ENCODE measurements around the gene OR10G2.

The OR10G2 gene, protein sequence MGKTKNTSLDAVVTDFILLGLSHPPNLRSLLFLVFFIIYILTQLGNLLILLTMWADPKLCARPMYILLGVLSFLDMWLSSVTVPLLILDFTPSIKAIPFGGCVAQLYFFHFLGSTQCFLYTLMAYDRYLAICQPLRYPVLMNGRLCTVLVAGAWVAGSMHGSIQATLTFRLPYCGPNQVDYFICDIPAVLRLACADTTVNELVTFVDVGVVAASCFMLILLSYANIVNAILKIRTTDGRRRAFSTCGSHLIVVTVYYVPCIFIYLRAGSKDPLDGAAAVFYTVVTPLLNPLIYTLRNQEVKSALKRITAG

DNA sequence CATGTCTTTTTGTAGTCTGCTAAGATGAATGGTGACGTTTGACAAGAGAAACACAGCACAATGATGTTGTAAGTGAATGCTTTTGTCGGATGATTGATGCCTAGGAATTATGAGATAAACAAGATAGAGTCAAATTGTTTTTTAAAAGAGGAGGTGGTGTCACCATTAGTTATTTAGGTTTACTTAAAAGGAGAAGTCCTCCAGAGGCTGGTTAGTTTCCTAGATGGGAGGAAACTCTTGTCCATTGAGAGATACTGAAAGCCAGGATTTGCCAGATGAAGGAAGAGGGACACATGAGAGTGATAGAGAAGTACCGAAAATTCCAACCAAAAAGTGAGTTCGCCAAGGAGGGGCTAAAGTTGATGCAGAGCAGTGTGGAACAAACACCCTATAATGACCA lies at the start of gene OR10G2:
OR10G2 (minus strand) TSS at position 101 of the 400 bp plus-strand sequence; CDS start at position 3, 98 bp downstream.
- TF ChIP-seq, protein P1, sequence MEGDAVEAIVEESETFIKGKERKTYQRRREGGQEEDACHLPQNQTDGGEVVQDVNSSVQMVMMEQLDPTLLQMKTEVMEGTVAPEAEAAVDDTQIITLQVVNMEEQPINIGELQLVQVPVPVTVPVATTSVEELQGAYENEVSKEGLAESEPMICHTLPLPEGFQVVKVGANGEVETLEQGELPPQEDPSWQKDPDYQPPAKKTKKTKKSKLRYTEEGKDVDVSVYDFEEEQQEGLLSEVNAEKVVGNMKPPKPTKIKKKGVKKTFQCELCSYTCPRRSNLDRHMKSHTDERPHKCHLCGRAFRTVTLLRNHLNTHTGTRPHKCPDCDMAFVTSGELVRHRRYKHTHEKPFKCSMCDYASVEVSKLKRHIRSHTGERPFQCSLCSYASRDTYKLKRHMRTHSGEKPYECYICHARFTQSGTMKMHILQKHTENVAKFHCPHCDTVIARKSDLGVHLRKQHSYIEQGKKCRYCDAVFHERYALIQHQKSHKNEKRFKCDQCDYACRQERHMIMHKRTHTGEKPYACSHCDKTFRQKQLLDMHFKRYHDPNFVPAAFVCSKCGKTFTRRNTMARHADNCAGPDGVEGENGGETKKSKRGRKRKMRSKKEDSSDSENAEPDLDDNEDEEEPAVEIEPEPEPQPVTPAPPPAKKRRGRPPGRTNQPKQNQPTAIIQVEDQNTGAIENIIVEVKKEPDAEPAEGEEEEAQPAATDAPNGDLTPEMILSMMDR (IDR thresholded peaks at IDR 0.05; ENCODE audit: control insufficient read depth, insufficient read depth, low read depth, low read length, missing control alignments) = no peak
- no peak for DNase-seq (ENCODE audit: low read depth)
- no peak within 1 kb of the TSS for H3K4me3 ChIP-seq (ENCODE audit: control insufficient read depth, low read depth, low read length)

DNA sequence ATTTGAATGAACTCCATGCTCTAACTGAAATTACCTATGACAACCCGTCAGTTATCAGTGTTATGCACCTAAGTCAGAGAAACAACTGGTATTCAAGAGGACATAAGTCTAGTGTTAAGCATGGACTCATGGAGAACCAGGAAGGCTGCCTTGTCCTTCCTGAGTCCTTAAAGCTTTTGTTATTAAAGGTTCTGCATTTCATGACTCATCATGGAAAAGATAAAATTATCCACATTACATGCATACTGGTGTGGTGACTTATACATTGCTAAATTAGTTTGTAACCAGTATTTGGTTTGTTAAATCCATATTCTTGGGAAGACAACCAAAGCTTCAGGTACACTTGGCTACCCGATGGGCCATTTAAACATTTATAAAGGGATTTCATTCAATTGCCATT lies 45.3 kb upstream of the OR10G2 start:
- TF ChIP-seq, protein P1 (IDR thresholded peaks at IDR 0.05; ENCODE audit: control insufficient read depth, insufficient read depth, low read depth, low read length, missing control alignments) = no peak
- DNase-seq (ENCODE audit: low read depth) = no peak

DNA sequence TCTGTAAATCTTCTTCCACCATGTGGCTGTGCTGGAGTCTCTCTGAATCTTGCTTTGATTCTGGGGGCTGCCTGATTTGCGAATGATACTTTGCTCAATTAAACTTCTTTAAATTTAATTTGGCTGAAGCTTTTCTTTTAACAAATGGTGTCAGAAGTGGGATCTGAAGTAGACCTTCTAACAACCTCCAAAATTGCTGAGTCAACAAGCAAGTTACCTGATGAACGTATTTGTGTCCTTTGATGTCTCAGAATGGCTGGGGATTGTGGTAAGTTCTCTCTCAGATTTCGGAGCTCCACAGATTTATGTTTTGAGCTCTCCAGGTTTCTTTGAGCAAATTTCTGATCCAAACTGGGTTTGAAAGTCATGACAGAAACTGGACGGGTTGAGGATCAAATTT lies 40.8 kb upstream of the OR10G2 start:
- H3K4me3 ChIP-seq (ENCODE audit: control insufficient read depth, low read depth, low read length) = no peak overlapping the region
- DNase-seq (ENCODE audit: low read depth) = no peak
- TF ChIP-seq, protein P1 (IDR thresholded peaks at IDR 0.05; ENCODE audit: control insufficient read depth, insufficient read depth, low read depth, low read length, missing control alignments) = no peak

More for the DNA sequence above, 45.3 kb upstream of the OR10G2 start:
- H3K4me3 ChIP-seq (ENCODE audit: control insufficient read depth, low read depth, low read length) = no peak overlapping the region

DNA sequence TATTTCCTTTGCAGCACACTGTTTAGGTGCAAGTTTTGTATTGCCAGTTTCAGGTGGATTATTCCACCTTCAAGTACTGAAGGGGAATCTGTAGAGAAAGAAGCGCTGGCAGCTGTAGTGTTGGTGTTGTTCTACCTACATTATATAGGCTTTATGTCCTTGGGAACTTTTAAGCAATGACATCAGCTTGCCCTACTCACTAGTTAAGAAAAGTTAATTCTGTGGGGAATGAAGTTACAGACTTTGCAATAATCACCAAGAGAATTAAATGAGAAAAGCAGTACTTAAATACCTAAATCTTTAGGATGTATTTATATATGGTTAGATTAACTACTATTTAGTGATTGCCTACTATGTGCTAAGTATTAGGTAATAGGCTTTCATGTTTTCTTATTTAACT lies 39.0 kb upstream of the OR10G2 start, which contains the start of gene OR4E1:
OR4E1 (minus strand) TSS at position 101 of the 400 bp plus-strand sequence. CDS start 2,883 bp downstream, outside the sequence.
- TF ChIP-seq, protein P1 (IDR thresholded peaks at IDR 0.05; ENCODE audit: control insufficient read depth, insufficient read depth, low read depth, low read length, missing control alignments) = no peak
- DNase-seq (ENCODE audit: low read depth) = no peak
- no peak within 1 kb of the TSS for H3K4me3 ChIP-seq (ENCODE audit: control insufficient read depth, low read depth, low read length)

DNA sequence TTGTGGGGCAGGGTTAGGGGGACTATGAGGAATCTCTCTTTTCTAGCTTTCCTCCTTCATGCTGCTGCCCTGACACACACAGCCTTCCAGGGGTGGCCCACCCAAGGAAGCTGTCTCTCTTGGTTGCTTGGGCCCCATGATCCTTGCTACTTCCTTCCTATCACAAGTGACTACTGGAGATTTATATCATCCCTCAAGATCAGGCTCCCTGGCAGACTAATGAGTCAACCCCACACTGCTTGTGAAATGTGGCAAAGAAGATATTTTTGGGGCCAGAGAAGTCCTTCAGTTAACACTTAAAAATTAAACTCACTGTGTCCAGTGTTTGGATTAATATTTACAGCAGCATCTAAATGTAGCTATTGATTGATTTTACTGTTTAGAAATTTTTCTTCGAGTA lies 37.4 kb upstream of the OR10G2 start:
- no peak for DNase-seq (ENCODE audit: low read depth)
- TF ChIP-seq, protein P1 (IDR thresholded peaks at IDR 0.05; ENCODE audit: control insufficient read depth, insufficient read depth, low read depth, low read length, missing control alignments) = no peak
- H3K4me3 ChIP-seq (ENCODE audit: control insufficient read depth, low read depth, low read length) = no peak overlapping the region

DNA sequence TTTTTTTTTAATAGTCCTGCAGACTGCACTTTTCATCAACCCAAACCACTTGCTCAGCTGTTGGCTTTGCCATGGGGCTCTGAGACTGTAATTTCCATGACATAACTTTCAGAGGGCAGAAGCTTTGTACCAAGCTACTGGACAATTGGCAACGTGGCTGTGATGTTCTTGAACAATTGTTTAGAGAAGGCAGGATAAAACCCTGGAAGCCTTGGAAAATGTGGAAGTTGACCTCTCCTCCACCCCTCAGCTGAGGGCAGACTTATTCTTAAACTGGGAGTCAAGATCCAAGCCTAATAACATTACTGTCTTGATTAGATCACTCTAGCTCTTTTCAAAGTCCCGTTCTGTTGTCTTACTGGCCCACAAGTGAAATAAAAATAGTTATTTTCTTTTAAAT lies 36.6 kb upstream of the OR10G2 start:
- no peak for DNase-seq (ENCODE audit: low read depth)
- H3K4me3 ChIP-seq (ENCODE audit: control insufficient read depth, low read depth, low read length) = no peak overlapping the region
- TF ChIP-seq, protein P1 (IDR thresholded peaks at IDR 0.05; ENCODE audit: control insufficient read depth, insufficient read depth, low read depth, low read length, missing control alignments) = no peak
